GM18870 (cell line): ENCODE data around the gene SSH2.

ENCODE experiments used
- ATAC-seq: cut with Tn5 transposase; IDR thresholded peaks from one replicate; pipeline ENCODE4 v1.9.1; 2021; ENCODE audit warnings: moderate library complexity; ENCODE audit not compliant: unreplicated experiment

Gene SSH2

GRCh38 chr17:29593591-29594518 lies 336.2 kb downstream of the SSH2 start:
- ATAC-seq, result no peak

- no peak for ATAC-seq
These were observed 337.0 kb downstream of the SSH2 start, which contains the start of gene ANKRD13B for GRCh38 chr17:29592850-29593551. Gene ANKRD13B (plus strand): TSS chr17:29593132. CDS start chr17:29593622, 490 bp downstream.

- ATAC-seq, result no peak
These were observed 338.1 kb downstream of the SSH2 start for GRCh38 chr17:29591737-29592608.

- ATAC-seq, result no peak
These were observed 338.8 kb downstream of the SSH2 start for GRCh38 chr17:29591146-29591736.

GRCh38 chr17:29590411-29591145 lies 339.4 kb downstream of the SSH2 start:
- no peak for ATAC-seq

- ATAC-seq, result no peak
These were observed 340.3 kb downstream of the SSH2 start, which contains the start of gene GIT1 for GRCh38 chr17:29589524-29590410. Gene GIT1 (minus strand): TSS chr17:29589648. CDS start chr17:29589378, 270 bp downstream.

GRCh38 chr17:29588562-29589411 lies 341.2 kb downstream of the SSH2 start:
- no peak for ATAC-seq

- no peak for ATAC-seq
These were observed 341.9 kb downstream of the SSH2 start for GRCh38 chr17:29588017-29588561.

GRCh38 chr17:29587591-29587990 lies 342.4 kb downstream of the SSH2 start:
- no peak for ATAC-seq

- no peak for ATAC-seq
These were observed 343.2 kb downstream of the SSH2 start for GRCh38 chr17:29586676-29587469.

- no peak for ATAC-seq
These were observed 344.8 kb downstream of the SSH2 start for GRCh38 chr17:29585080-29585751.

- no peak for ATAC-seq
These were observed 345.5 kb downstream of the SSH2 start for GRCh38 chr17:29584452-29585079.

GRCh38 chr17:29583324-29584248 lies 346.4 kb downstream of the SSH2 start:
- ATAC-seq, result no peak

GRCh38 chr17:29582772-29583171 lies 347.3 kb downstream of the SSH2 start:
- no peak for ATAC-seq
